Gastrocnemius medialis (tissue), 4 donors: Measurements from ENCODE around the gene TBC1D30. TPM values are rescaled to one million over a fixed set of nuclear protein-coding genes. Genes with fewer than 3 reads are reported as not detected.
A peak's percentile ranks its signal among the peaks of the same experiment; 100 is the strongest.

ENCODE experiments used
- ATAC-seq, 2 donors: fragments of 150-250 bp; one replicate each; pipeline ENCODE4 v1.9.1; 2016
- DNase-seq, 2 donors: peaks; one replicate each; pipeline ENCODE4 v3.0.0-alpha.2; 2019
- H3K27ac ChIP-seq, 4 donors: fragments of 200-600 bp; sonication (generic); 1 replicate in 1 of 4; 2 replicates in 3 of 4; pipeline ENCODE4 v1.5.1; 2016 to 2018; ENCODE audit warnings: mild to moderate bottlenecking in 2 of 4, moderate library complexity in 1 of 4
- H3K27me3 ChIP-seq, 3 donors: fragments of 200-600 bp; sonication (generic) in 2 of 3; 1 replicate in 1 of 3; 2 replicates in 2 of 3; pipeline versions ENCODE4 v1.5.1 to v1.6.0; 2016 to 2019; ENCODE audit warnings: mild to moderate bottlenecking in 1 of 3, moderate library complexity in 1 of 3
- H3K36me3 ChIP-seq, 2 donors: fragments of 200-600 bp; sonication (generic) in 1 of 2; one replicate each; pipeline ENCODE4 v1.5.1; 2017 to 2018
- H3K4me1 ChIP-seq, 2 donors: fragments of 200-600 bp; sonication (generic) in 1 of 2; one replicate each; pipeline ENCODE4 v1.5.1; 2016 to 2017; ENCODE audit warnings: mild to moderate bottlenecking in 2 of 2
- H3K4me3 ChIP-seq, 4 donors: fragments of 200-600 bp; sonication (generic) in 3 of 4; 1 replicate in 1 of 4; 2 replicates in 3 of 4; pipeline ENCODE4 v1.5.1; 2016 to 2019; ENCODE audit warnings: mild to moderate bottlenecking in 2 of 4
- H3K9me3 ChIP-seq, 3 donors: fragments of 200-600 bp; sonication (generic) in 2 of 3; 1 replicate in 1 of 3; 2 replicates in 2 of 3; pipeline ENCODE4 v1.5.1; 2016 to 2019
- POLR2A ChIP-seq, 2 donors: fragments of 450-650 bp; IDR thresholded peaks; one replicate each; pipeline ENCODE4 v1.6.1; 2017; ENCODE audit warnings: antibody characterized with exemption in 2 of 2, mild to moderate bottlenecking in 2 of 2, moderate library complexity in 2 of 2
- in situ Hi-C, 4 donors: fragments of 200-750 bp; cut with MboI; loops; one replicate each; pipeline versions ENCODE4 v1.15.0 to v1.8.0; 2017; ENCODE audit warnings: low sequenced_read_pairs in 4 of 4
- intact Hi-C: fragments of 100-400 bp; cut with DNase I; formaldehyde crosslinking; loops from one replicate; pipeline ENCODE4 v1.15.1; 2023; ENCODE audit warnings: low total_unique reads
- total RNA-seq, 4 donors: library from RNA; depleted of rRNA; stranded (reverse); fragments of >200 nt; gene quantifications; one replicate each; pipeline versions ENCODE4 v1.1.0 to v1.2.3, GENCODE V29; 2016
- TF ChIP-seq, protein P1 (sequence below), 5 experiments: fragments of 450-650 bp in 3 of 5; fragments of 200-600 bp in 2 of 5; sonication (generic) in 2 of 5; IDR thresholded peaks in 4 of 5; conservative IDR thresholded peaks in 1 of 5; 1 replicate in 4 of 5; 2 replicates in 1 of 5; pipeline ENCODE4 v1.5.1; 2016 to 2019; ENCODE audit warnings: antibody characterized with exemption in 5 of 5, mild to moderate bottlenecking in 3 of 5, moderate library complexity in 3 of 5

TBC1D30 gene
- total RNA-seq, 4 donors from 2014 or later, result 0.07 to 3.8 (median 0.87) TPM

DNA sequence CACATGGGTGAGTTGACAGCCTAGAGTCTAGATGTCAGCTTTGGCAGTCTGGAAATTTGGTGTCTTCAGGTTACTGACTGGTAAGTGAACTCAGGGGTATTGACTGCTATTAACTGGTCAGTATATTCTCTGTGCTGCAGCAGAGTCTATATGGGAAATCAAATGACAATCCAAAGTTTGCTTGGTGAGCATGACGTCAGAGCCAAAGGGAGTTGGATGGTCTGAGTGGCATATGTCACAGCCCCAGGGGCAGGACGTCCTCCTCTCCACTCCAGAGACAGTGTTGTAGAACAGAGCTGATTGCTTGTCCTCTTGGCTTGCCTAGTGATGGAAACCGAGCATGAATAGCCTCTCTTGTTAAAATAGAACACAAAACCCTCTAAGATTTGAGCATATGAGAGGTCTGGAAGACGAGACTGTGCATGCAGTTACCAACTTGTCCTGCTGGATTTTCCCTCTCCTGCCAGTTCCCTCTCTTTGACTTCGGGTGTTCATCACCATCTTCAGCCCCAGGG is 3.3 kb upstream of the TBC1D30 start:
- TF ChIP-seq POLR2A (IDR thresholded peaks at IDR 0.05), result no peak
- TF ChIP-seq, protein P1, sequence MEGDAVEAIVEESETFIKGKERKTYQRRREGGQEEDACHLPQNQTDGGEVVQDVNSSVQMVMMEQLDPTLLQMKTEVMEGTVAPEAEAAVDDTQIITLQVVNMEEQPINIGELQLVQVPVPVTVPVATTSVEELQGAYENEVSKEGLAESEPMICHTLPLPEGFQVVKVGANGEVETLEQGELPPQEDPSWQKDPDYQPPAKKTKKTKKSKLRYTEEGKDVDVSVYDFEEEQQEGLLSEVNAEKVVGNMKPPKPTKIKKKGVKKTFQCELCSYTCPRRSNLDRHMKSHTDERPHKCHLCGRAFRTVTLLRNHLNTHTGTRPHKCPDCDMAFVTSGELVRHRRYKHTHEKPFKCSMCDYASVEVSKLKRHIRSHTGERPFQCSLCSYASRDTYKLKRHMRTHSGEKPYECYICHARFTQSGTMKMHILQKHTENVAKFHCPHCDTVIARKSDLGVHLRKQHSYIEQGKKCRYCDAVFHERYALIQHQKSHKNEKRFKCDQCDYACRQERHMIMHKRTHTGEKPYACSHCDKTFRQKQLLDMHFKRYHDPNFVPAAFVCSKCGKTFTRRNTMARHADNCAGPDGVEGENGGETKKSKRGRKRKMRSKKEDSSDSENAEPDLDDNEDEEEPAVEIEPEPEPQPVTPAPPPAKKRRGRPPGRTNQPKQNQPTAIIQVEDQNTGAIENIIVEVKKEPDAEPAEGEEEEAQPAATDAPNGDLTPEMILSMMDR (IDR thresholded peaks at IDR 0.05 in 4 of 5, conservative IDR thresholded peaks at IDR 0.05 in 1 of 5), result no peak
- ATAC-seq (no peak), DNase-seq (no peak)
- peaks cover 17 to 29% (median 21%) of the 10 kb centered on the region in 3 donors for H3K27me3 ChIP-seq
- H3K4me1 ChIP-seq, result peaks cover 5 to 21% of the 10 kb centered on the region in 2 donors
- no peaks in the 10 kb centered on the region for H3K36me3 ChIP-seq
- intact Hi-C loops, result no loop called here
- no peak overlapping the region for H3K27ac ChIP-seq
- in situ Hi-C loops, result no loop called here
- no peaks in the 10 kb centered on the region for H3K9me3 ChIP-seq
- no peak overlapping the region for H3K4me3 ChIP-seq

DNA sequence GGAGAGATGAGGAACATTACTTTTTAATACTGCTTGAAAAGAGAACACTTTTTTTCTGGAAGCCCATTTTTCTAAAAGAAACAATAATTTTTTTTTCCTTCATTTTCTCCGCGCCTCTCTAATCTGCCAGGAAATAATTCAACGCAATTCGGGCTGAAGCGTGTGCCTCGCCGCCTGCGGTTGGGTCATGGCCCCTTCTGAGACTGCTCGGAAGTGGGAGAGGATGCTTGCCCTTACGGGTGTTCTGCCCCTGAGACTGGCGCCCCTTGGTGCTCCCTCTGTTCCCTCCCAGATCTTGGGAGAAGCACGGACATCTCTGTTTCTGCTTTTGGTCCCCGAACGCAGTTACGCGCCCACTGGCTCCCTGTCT is 332 bp upstream of the TBC1D30 start:
- Histone ChIP-seq H3K36me3 (no peaks in the 10 kb centered on the region), H3K4me3 (peak overlapping the region; percentile 34 to 64 (median 43)), H3K27me3 (peaks cover 42 to 53% (median 44%) of the 10 kb centered on the region in 3 donors), H3K9me3 (no peaks in the 10 kb centered on the region), H3K27ac (no peak overlapping the region), H3K4me1 (peaks cover 5 to 21% of the 10 kb centered on the region in 2 donors)
- intact Hi-C loops, result no loop called here
- TF ChIP-seq POLR2A (IDR thresholded peaks at IDR 0.05), result no peak
- TF ChIP-seq, protein P1 (IDR thresholded peaks at IDR 0.05 in 4 of 5, conservative IDR thresholded peaks at IDR 0.05 in 1 of 5), result no peak
- ATAC-seq (no peak), DNase-seq (no peak)
- in situ Hi-C loops, result no loop called here

DNA sequence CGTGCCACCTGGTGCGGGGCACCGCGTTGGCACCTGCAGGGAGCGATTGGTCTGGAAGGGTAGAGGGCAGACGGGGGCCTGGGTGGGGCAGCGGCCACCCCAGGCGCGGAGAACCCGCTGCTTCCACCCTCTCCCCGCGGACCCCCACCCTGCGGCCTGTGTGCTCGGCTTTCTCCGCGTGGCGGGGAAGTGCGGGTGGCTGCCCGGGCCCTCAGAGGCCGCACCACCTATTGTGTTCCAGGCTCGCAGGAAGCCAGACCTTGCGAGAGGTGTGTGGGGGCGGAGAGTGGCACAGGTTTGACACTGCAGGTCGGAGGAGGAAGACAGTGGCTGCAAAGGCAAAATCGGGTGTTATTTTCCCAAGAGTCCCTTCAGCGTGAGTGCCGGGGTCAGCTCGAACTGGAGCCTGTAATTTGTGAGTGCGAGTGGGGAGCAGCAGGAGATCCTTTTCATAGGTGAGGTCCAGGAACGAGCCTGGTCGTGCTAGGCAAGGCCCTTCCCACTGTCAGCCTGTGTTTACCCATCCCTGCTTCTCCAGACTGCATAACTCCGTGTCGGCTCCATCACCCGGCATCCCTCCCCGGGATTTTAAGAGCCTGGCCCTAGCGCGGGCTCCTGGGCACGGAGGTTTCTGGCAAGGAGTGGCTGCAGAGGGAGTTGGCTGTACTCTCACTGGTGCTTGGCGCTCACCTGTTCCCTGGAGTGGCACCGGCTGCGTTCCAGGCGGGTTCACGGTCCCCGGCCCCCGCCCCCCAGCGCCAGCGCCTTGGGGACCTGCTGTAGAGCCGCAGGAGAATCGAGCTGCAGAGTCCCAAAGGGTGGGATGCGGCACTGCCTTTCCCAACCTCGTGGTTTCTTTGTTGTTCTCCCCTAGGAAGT is 935 bp downstream of the TBC1D30 start:
- peaks cover 42 to 62% (median 44%) of the 10 kb centered on the region in 3 donors for H3K27me3 ChIP-seq
- in situ Hi-C loops (no loop called here), intact Hi-C loops (no loop called here)
- DNase-seq (no peak), ATAC-seq (no peak)
- no peaks in the 10 kb centered on the region for H3K9me3 ChIP-seq
- H3K27ac ChIP-seq, result no peak overlapping the region
- no peaks in the 10 kb centered on the region for H3K36me3 ChIP-seq
- TF ChIP-seq POLR2A (IDR thresholded peaks at IDR 0.05), result no peak
- TF ChIP-seq, protein P1 (IDR thresholded peaks at IDR 0.05 in 4 of 5, conservative IDR thresholded peaks at IDR 0.05 in 1 of 5), result no peak
- peak overlapping the region; percentile 34 to 64 (median 43) for H3K4me3 ChIP-seq
- H3K4me1 ChIP-seq, result peaks cover 5 to 21% of the 10 kb centered on the region in 2 donors

DNA sequence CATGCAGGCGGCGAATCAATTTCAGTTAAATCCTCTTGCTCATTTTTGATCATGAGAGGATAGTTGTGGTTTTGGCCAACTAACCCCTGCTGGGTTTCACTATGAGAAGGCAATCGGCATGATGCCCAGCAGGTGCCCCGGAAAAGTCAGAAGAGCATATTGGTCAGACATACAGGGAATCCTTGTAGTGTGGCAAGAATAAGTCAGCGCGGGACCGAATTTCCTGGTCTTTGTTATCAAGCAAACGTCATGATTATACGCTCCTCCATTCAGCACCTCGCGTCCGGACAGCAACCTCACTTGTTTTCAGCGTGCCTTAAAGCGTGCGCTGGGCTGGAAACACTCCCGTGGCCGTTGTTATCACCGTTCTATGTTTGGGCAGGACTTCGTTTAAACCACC is 1.8 kb downstream of the TBC1D30 start:
- H3K4me3 ChIP-seq, result peak overlapping the region in 1 of 4 donors; percentile 4
- DNase-seq, result no peak

More for the DNA sequence above, 1.8 kb downstream of the TBC1D30 start:
- peaks cover 42 to 63% (median 44%) of the 10 kb centered on the region in 3 donors for H3K27me3 ChIP-seq
- in situ Hi-C loops (no loop called here), intact Hi-C loops (no loop called here)
- peaks cover 5 to 21% of the 10 kb centered on the region in 2 donors for H3K4me1 ChIP-seq
- H3K9me3 ChIP-seq, result no peaks in the 10 kb centered on the region
- ATAC-seq, result no peak
- no peak overlapping the region for H3K27ac ChIP-seq
- H3K36me3 ChIP-seq, result no peaks in the 10 kb centered on the region
- TF ChIP-seq, protein P1 (IDR thresholded peaks at IDR 0.05 in 4 of 5, conservative IDR thresholded peaks at IDR 0.05 in 1 of 5), result no peak
- TF ChIP-seq POLR2A (IDR thresholded peaks at IDR 0.05), result no peak
